GM13976 (cell line): Measurements from ENCODE around the gene PLEK.
"Not testable (repeated sequence)": the region's sequence is repeated elsewhere in the genome, so short reads cannot be mapped to it uniquely, and the experiment has no call there.

ENCODE experiments used
- DNase-seq: peaks from one replicate; pipeline ENCODE4 v3.0.0; 2012; ENCODE audit warnings: low spot score
- CTCF ChIP-seq: IDR thresholded peaks from 2 replicates; pipeline ENCODE4 v1.5.1; 2012; ENCODE audit warnings: borderline replicate concordance, mild to moderate bottlenecking; ENCODE audit not compliant: insufficient read depth; ENCODE audit errors: extremely low read depth, missing control alignments, control extremely low read depth
- in situ Hi-C: fragments of 300-500 bp; cut with MboI; formaldehyde crosslinking; loops from one replicate; pipeline ENCODE4 v1.12.0; 2022; ENCODE audit warnings: low sequenced_read_pairs, mixed read lengths, inconsistent platforms; ENCODE audit not compliant: unreplicated experiment

Gene PLEK

GRCh38 chr2:68371138-68371537 is 6.1 kb downstream of the PLEK start:
- TF ChIP-seq CTCF = no peak
- in situ Hi-C loops = no loop called here
- DNase-seq = no peak

GRCh38 chr2:68371581-68371980 is 6.5 kb downstream of the PLEK start:
- in situ Hi-C loops = no loop called here
- TF ChIP-seq CTCF = no peak
- no peak for DNase-seq

DNA sequence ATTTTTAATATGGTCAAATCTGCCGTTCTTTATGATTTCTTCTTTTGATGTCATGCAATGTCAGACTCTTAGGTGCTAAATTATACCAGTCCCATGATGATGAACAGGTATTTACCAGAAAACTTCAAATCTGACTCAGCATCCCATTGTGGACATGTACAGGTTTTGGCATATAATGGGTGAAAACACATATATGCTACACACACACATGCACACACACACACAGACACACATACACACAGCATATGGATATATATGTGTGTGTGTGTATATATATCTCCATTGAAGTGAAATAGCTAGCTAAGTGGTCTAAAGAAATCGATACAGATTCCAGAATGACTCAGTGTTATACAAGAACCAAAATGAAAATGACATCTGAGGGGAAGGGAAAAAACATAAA is 7.4 kb downstream of the PLEK start:
- in situ Hi-C loops = no loop called here
- no peak for DNase-seq
- TF ChIP-seq CTCF = no peak

DNA sequence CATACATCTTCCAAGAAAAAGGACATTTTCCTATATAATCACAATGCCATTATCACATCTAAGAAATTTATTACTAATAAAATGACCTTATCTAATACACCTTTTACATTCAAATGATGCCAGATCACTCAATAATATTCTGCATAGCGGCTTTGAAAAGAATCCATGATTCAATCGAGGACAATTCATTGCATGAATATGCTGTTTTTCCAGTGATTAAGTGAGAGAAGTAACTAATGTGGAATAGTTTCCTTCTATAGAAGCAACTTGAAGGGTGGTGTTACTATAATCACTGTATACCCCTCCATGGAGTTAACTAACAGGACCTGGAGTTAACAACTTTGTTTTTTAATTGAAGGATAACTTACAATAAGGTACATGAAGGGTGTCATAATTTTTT is 9.1 kb downstream of the PLEK start:
- in situ Hi-C loops = no loop called here
- TF ChIP-seq CTCF = no peak
- DNase-seq = no peak

- in situ Hi-C loops = no loop called here
- DNase-seq = no peak
- TF ChIP-seq CTCF = no peak
Observed at GRCh38 chr2:68375582-68375981, 10.5 kb downstream of the PLEK start.

DNA sequence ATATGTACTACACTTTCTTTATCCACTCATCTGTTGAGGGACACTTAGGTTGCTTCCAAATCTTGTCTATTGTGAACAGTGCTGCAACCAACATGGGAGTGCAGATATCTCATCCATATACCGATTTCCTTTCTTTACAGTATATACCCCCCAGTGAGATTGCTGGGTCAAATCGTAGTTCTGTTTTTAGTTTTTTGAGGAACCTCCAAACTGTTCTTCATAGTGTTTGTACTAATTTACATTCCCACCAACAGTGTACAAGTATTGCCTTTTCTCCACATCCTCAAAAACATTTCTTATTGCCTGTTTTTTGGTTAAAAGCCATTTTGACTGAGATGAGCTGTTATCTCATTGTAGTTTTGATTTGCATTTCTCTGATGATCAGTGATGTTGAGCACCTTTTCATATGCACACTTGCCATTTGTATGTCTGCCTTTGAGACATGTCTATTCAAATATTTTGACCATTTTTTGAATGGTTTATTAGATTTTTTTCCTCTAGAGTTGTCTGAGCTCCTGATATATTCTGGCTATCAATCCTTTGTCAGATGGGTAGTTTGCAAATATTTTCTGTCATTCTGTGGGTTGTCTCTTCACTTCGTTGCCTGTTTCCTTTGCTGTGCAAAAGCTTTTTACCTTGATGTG is 12.2 kb downstream of the PLEK start:
- DNase-seq = no peak
- in situ Hi-C loops = no loop called here
- TF ChIP-seq CTCF = no peak

DNA sequence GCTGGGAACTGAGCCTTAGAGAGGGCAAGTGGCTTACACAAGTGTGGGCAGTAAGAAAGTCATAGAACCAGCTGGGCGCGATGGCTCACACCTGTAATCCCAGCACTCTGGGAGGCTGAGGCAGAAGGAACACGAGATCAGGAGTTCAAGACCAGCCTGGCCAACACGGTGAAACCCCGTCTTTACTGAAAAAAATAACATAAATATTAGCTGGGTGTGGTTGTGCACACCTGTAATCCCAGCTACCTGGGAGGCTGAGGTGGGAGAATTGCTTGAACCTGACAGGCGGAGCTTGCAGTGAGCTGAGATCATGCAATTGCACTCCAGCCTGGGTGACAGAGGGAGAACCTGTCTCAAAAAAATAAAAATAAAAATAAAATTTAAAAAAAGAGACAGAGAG is 13.7 kb downstream of the PLEK start:
- DNase-seq, in situ Hi-C loops: not testable (repeated sequence)
